Fibroblast of skin of left quadriceps (primary cell): ENCODE data around the gene ZBTB11.
"Not testable (repeated sequence)": the region's sequence is repeated elsewhere in the genome, so short reads cannot be mapped to it uniquely, and the experiment has no call there.

ENCODE experiments used
- DNase-seq, 2 experiments: peaks; one replicate each; pipeline ENCODE4 v3.0.0-alpha.2; 2013; ENCODE audit warnings: low read depth in 2 of 2

The ZBTB11 gene

GRCh38 chr3:101690972-101691371 is 14.0 kb upstream of the ZBTB11 start:
- no peak for DNase-seq

- no peak for DNase-seq
These were observed 12.4 kb upstream of the ZBTB11 start for GRCh38 chr3:101689286-101689685.

- no peak for DNase-seq
These were observed 10.4 kb upstream of the ZBTB11 start for GRCh38 chr3:101687142-101687931.

- DNase-seq = no peak
These were observed 9.0 kb upstream of the ZBTB11 start for GRCh38 chr3:101685870-101686307.

- no peak for DNase-seq
These were observed 8.1 kb upstream of the ZBTB11 start for GRCh38 chr3:101685050-101685400.

GRCh38 chr3:101680466-101680865 is 3.5 kb upstream of the ZBTB11 start:
- no peak for DNase-seq

- not testable (repeated sequence) for DNase-seq
These were observed 1.9 kb upstream of the ZBTB11 start for GRCh38 chr3:101678837-101679236.

- DNase-seq = no peak
These were observed 729 bp upstream of the ZBTB11 start for GRCh38 chr3:101677436-101678286.

- DNase-seq = peak; percentile 91 to 92
These were observed 642 bp downstream of the ZBTB11 start for GRCh38 chr3:101676216-101676764.

- DNase-seq = no peak
These were observed 1.2 kb downstream of the ZBTB11 start for GRCh38 chr3:101675709-101676215.

- DNase-seq = no peak
These were observed 2.4 kb downstream of the ZBTB11 start for GRCh38 chr3:101674518-101674917.

GRCh38 chr3:101673953-101674352 is 3.0 kb downstream of the ZBTB11 start:
- no peak for DNase-seq

GRCh38 chr3:101671014-101671413 is 5.9 kb downstream of the ZBTB11 start:
- DNase-seq = no peak

- no peak for DNase-seq
These were observed 9.1 kb downstream of the ZBTB11 start for GRCh38 chr3:101667844-101668243.

- DNase-seq = no peak
These were observed 9.6 kb downstream of the ZBTB11 start for GRCh38 chr3:101667331-101667730.

- no peak for DNase-seq
These were observed 11.1 kb downstream of the ZBTB11 start for GRCh38 chr3:101665851-101666250.

GRCh38 chr3:101665357-101665756 is 11.6 kb downstream of the ZBTB11 start:
- no peak for DNase-seq

- DNase-seq = no peak
These were observed 16.2 kb downstream of the ZBTB11 start for GRCh38 chr3:101660714-101661113.

- DNase-seq = no peak
These were observed 20.3 kb downstream of the ZBTB11 start for GRCh38 chr3:101656651-101657050.

GRCh38 chr3:101646726-101647125 is 30.2 kb downstream of the ZBTB11 start:
- DNase-seq = no peak

- peak; percentile 57 to 58 for DNase-seq
These were observed 32.9 kb downstream of the ZBTB11 start for GRCh38 chr3:101643861-101644613.
